Keratinocyte (primary cell): ENCODE data around the gene GOPC. TPM values are rescaled to one million over a fixed set of nuclear protein-coding genes. Genes with fewer than 3 reads are reported as not detected.

Experiments
- DNase-seq: peaks from one replicate; pipeline ENCODE4 v3.0.0-alpha.2; 2011; ENCODE audit warnings: low read depth, missing footprints, low spot score
- FAIRE-seq: peaks from 2 replicates; lab custom pipeline; 2011; peaks lifted over from hg19 to GRCh38; lab: Jason Lieb, UNC
- H2AFZ ChIP-seq: 2 replicates; pipeline ENCODE4 v1.6.0; 2012; ENCODE audit warnings: low read length, control low read depth, inconsistent platforms; ENCODE audit not compliant: control insufficient read depth
- H3K27ac ChIP-seq: 2 replicates; pipeline ENCODE4 v1.5.1; 2011; ENCODE audit warnings: low read length; ENCODE audit not compliant: control insufficient read depth, insufficient read depth
- H3K27me3 ChIP-seq: 3 replicates; pipeline ENCODE4 v1.6.0; 2011; ENCODE audit warnings: low read length; ENCODE audit not compliant: control insufficient read depth, insufficient read depth; ENCODE audit errors: extremely low read depth
- H3K36me3 ChIP-seq, 2 experiments: 2 replicates in 1 of 2; 3 replicates in 1 of 2; pipeline ENCODE4 v1.5.1; 2011; ENCODE audit warnings: low read length in 2 of 2, mild to moderate bottlenecking in 1 of 2; ENCODE audit not compliant: control insufficient read depth in 2 of 2, insufficient read depth in 2 of 2; ENCODE audit errors: extremely low read depth in 1 of 2
- H3K4me1 ChIP-seq: 3 replicates; pipeline ENCODE4 v1.5.1; 2011; ENCODE audit warnings: low read length; ENCODE audit not compliant: control insufficient read depth, insufficient read depth; ENCODE audit errors: extremely low read depth
- H3K4me2 ChIP-seq: 3 replicates; pipeline ENCODE4 v1.6.0; 2011; ENCODE audit warnings: low read depth, low read length; ENCODE audit not compliant: control insufficient read depth, insufficient read depth; ENCODE audit errors: extremely low read depth
- H3K4me3 ChIP-seq, 3 experiments: fragments of 200-600 bp in 1 of 3; sonication (generic) in 1 of 3; 2 replicates in 2 of 3; 3 replicates in 1 of 3; pipeline ENCODE4 v1.5.1; 2011 to 2016; ENCODE audit warnings: low read length in 3 of 3, mild to moderate bottlenecking in 3 of 3, control low read depth in 2 of 3, inconsistent platforms in 1 of 3, low read depth in 1 of 3, mixed read lengths in 1 of 3, mixed run types in 1 of 3, moderate library complexity in 1 of 3; ENCODE audit not compliant: control insufficient read depth in 2 of 3, insufficient read depth in 2 of 3; ENCODE audit errors: extremely low read depth in 1 of 3
- H3K79me2 ChIP-seq: 2 replicates; pipeline ENCODE4 v1.6.0; 2012; ENCODE audit warnings: low read length; ENCODE audit not compliant: control insufficient read depth, insufficient read depth
- H3K9ac ChIP-seq: 3 replicates; pipeline ENCODE4 v1.6.0; 2011; ENCODE audit warnings: low read length; ENCODE audit not compliant: control insufficient read depth, insufficient read depth; ENCODE audit errors: extremely low read depth
- H3K9me1 ChIP-seq: 3 replicates; pipeline ENCODE4 v1.6.0; 2011; ENCODE audit warnings: low read length; ENCODE audit not compliant: control insufficient read depth, insufficient read depth; ENCODE audit errors: extremely low read depth
- H3K9me3 ChIP-seq: 2 replicates; pipeline ENCODE4 v1.5.1; 2012; ENCODE audit warnings: low read depth, low read length; ENCODE audit not compliant: control insufficient read depth
- H4K20me1 ChIP-seq: 3 replicates; pipeline ENCODE4 v1.6.0; 2011; ENCODE audit warnings: low read length; ENCODE audit not compliant: control insufficient read depth, insufficient read depth; ENCODE audit errors: extremely low read depth
- CTCF ChIP-seq, 3 experiments: IDR thresholded peaks in 1 of 3; conservative IDR thresholded peaks in 1 of 3; optimal IDR thresholded peaks in 1 of 3; 2 replicates in 2 of 3; 3 replicates in 1 of 3; pipeline versions ENCODE3 to v1.5.1; 2011; ENCODE audit warnings: low read length in 3 of 3, mild to moderate bottlenecking in 3 of 3, moderate library complexity in 2 of 3, control low read depth in 1 of 3, inconsistent platforms in 1 of 3; ENCODE audit not compliant: insufficient read depth in 2 of 3; ENCODE audit errors: extremely low read depth in 1 of 3
- EZH2 ChIP-seq: IDR thresholded peaks from one replicate; pipeline ENCODE4 v1.6.1; 2012; ENCODE audit warnings: inconsistent platforms, mild to moderate bottlenecking, low read length, moderate library complexity
- dilution Hi-C: fragments of 300-500 bp; cut with MboI; formaldehyde crosslinking; loops from one replicate; pipeline ENCODE4 v1.7.0; 2020; ENCODE audit warnings: low sequenced_read_pairs; ENCODE audit not compliant: extremely low pct_ligation_motif_present
- polyA plus RNA-seq, 5 experiments: library from polyadenylated mRNA; depleted of rRNA in 3 of 5; stranded (reverse) in 3 of 5; stranded (forward) in 1 of 5; unstranded in 1 of 5; fragments of >200 nt; gene quantifications; 1 replicate in 1 of 5; 2 replicates in 3 of 5; 3 replicates in 1 of 5; pipeline versions ENCODE4 v1.2.1 to v1.2.3, GENCODE V29; 2011 to 2012; ENCODE audit warnings: missing spikeins in 2 of 5, low read depth in 1 of 5, low replicate concordance in 1 of 5

GOPC gene
- polyA plus RNA-seq, 1 donor (not counting 4 experiments of a cell fraction or from before 2014, with no cell fraction given) = 33.9 TPM

GRCh38 chr6:117552618-117553017 is 49.7 kb downstream of the GOPC start:
- H4K20me1 ChIP-seq = no peaks in the 10 kb centered on the region
- no peak overlapping the region for H3K9ac ChIP-seq
- no peaks in the 10 kb centered on the region for H3K27me3 ChIP-seq
- H3K4me3 ChIP-seq = no peak overlapping the region
- no peak overlapping the region for H3K4me2 ChIP-seq
- dilution Hi-C loops = no loop called here
- no peak for FAIRE-seq
- TF ChIP-seq EZH2 = no peak
- no peak for TF ChIP-seq CTCF (optimal IDR thresholded peaks at IDR 0.05 in 1 of 3, IDR thresholded peaks at IDR 0.05 in 1 of 3, conservative IDR thresholded peaks at IDR 0.05 in 1 of 3; ENCODE audit: extremely low read depth in 1 of 3, insufficient read depth in 2 of 3, low read length in 3 of 3)
- no peak for DNase-seq
- H3K4me1 ChIP-seq = peaks cover 43% of the 10 kb centered on the region
- H2AFZ ChIP-seq = no peak overlapping the region
- H3K9me3 ChIP-seq = no peaks in the 10 kb centered on the region
- peaks cover 3% of the 10 kb centered on the region for H3K9me1 ChIP-seq
- peaks cover 0 to 11% of the 10 kb centered on the region in 2 experiments for H3K36me3 ChIP-seq
- H3K79me2 ChIP-seq = no peaks in the 10 kb centered on the region
- no peak overlapping the region for H3K27ac ChIP-seq

GRCh38 chr6:117550618-117551242 is 51.6 kb downstream of the GOPC start:
- Histone ChIP-seq H4K20me1 (no peaks in the 10 kb centered on the region), H3K4me3 (no peak overlapping the region), H3K79me2 (no peaks in the 10 kb centered on the region), H3K9me1 (peaks cover 3% of the 10 kb centered on the region), H3K27ac (no peak overlapping the region), H3K4me1 (peaks cover 44% of the 10 kb centered on the region), H2AFZ (no peak overlapping the region), H3K4me2 (no peak overlapping the region), H3K36me3 (peaks cover 9 to 20% of the 10 kb centered on the region in 2 experiments), H3K9ac (no peak overlapping the region), H3K9me3 (no peaks in the 10 kb centered on the region), H3K27me3 (no peaks in the 10 kb centered on the region)
- no peak for DNase-seq
- dilution Hi-C loops = no loop called here
- FAIRE-seq = no peak
- TF ChIP-seq CTCF (optimal IDR thresholded peaks at IDR 0.05 in 1 of 3, IDR thresholded peaks at IDR 0.05 in 1 of 3, conservative IDR thresholded peaks at IDR 0.05 in 1 of 3; ENCODE audit: extremely low read depth in 1 of 3, insufficient read depth in 2 of 3, low read length in 3 of 3) (no peak), EZH2 (no peak)
